Endothelial cell of umbilical vein (primary cell): ENCODE results near the gene SPDYE6. TPM values are rescaled to one million over a fixed set of nuclear protein-coding genes. Genes with fewer than 3 reads are reported as not detected.

Experiments
- BruUV-seq: library from RNA; stranded (reverse); fragments of 400-500 nt; replicated peaks from 2 replicates; lab custom pipeline; 2021; lab: Mats Ljungman, UMichigan
- CTCF ChIA-PET: fragments of 300-600, 350-600 bp; sonication (Branson Sonifier 250); formaldehyde crosslinking; loops from one replicate; lab custom pipeline; 2021; ENCODE audit warnings: antibody characterized with exemption, inconsistent platforms; lab: Charles Lee
- POLR2A ChIA-PET: fragments of 300-600, 350-600 bp; sonication (Branson Sonifier 250); formaldehyde crosslinking; loops from one replicate; lab custom pipeline; 2021; ENCODE audit warnings: antibody characterized with exemption, inconsistent platforms; lab: Charles Lee
- DNase-seq: peaks from one replicate; pipeline ENCODE4 v3.0.0-alpha.2; 2011; ENCODE audit warnings: low read depth, low spot score
- FAIRE-seq: peaks from 2 replicates; lab custom pipeline; 2011; peaks lifted over from hg19 to GRCh38; lab: Jason Lieb, UNC
- H2AFZ ChIP-seq: 2 replicates; pipeline ENCODE4 v1.6.0; 2012; ENCODE audit warnings: low read depth, low read length, control low read depth, inconsistent platforms
- H3K27ac ChIP-seq: 2 replicates; pipeline ENCODE4 v1.5.1; 2011; ENCODE audit warnings: low read depth, mild to moderate bottlenecking, control low read depth, low read length, moderate library complexity; ENCODE audit not compliant: insufficient read depth
- H3K27me3 ChIP-seq, 2 experiments: 2 replicates each; pipeline versions ENCODE4 v1.6.0 to v1.6.1; 2011; ENCODE audit warnings: low read length in 2 of 2, mixed read lengths in 1 of 2; ENCODE audit not compliant: control insufficient read depth in 2 of 2, insufficient read depth in 2 of 2
- H3K36me3 ChIP-seq, 2 experiments: 2 replicates in 1 of 2; 3 replicates in 1 of 2; pipeline ENCODE4 v1.5.1; 2011; ENCODE audit warnings: low read length in 2 of 2, mild to moderate bottlenecking in 1 of 2, moderate library complexity in 1 of 2; ENCODE audit not compliant: control insufficient read depth in 2 of 2, insufficient read depth in 2 of 2; ENCODE audit errors: extremely low read depth in 1 of 2
- H3K4me1 ChIP-seq: 3 replicates; pipeline ENCODE4 v1.5.1; 2011; ENCODE audit warnings: mild to moderate bottlenecking, low read length; ENCODE audit not compliant: control insufficient read depth, insufficient read depth; ENCODE audit errors: extremely low read depth
- H3K4me2 ChIP-seq: 2 replicates; pipeline ENCODE4 v1.6.1; 2011; ENCODE audit warnings: low read length, control low read depth, mixed read lengths; ENCODE audit not compliant: insufficient read depth
- H3K4me3 ChIP-seq, 3 experiments: fragments of 200-600 bp in 1 of 3; sonication (generic), shearing (Covaris generic) in 1 of 3; replicated peaks in 1 of 3; 2 replicates each; pipeline ENCODE4 v1.5.1; 2011 to 2016; ENCODE audit warnings: control low read depth in 3 of 3, low read length in 3 of 3, mild to moderate bottlenecking in 2 of 3, inconsistent platforms in 1 of 3, low read depth in 1 of 3, moderate library complexity in 1 of 3; ENCODE audit not compliant: insufficient read depth in 1 of 3
- H3K79me2 ChIP-seq: 2 replicates; pipeline ENCODE4 v1.6.0; 2012; ENCODE audit warnings: low read length, inconsistent platforms; ENCODE audit not compliant: control insufficient read depth, insufficient read depth
- H3K9ac ChIP-seq: replicated peaks from 2 replicates; pipeline ENCODE3; 2011; ENCODE audit warnings: low read length, control low read depth; ENCODE audit not compliant: insufficient read depth; ENCODE audit errors: extremely low read depth
- H3K9me1 ChIP-seq: replicated peaks from 3 replicates; pipeline ENCODE4 v1.6.0; 2011; ENCODE audit warnings: mild to moderate bottlenecking, low read length; ENCODE audit not compliant: control insufficient read depth, insufficient read depth; ENCODE audit errors: extremely low read depth
- H3K9me3 ChIP-seq: replicated peaks from 2 replicates; pipeline ENCODE4 v1.5.1; 2012; ENCODE audit warnings: low read length, inconsistent platforms; ENCODE audit not compliant: control insufficient read depth, insufficient read depth
- H4K20me1 ChIP-seq: replicated peaks from 2 replicates; pipeline ENCODE3; 2011; ENCODE audit warnings: mild to moderate bottlenecking, low read length; ENCODE audit not compliant: control insufficient read depth, insufficient read depth; ENCODE audit errors: extremely low read depth
- CTCF ChIP-seq, 2 donors: IDR thresholded peaks; 1 replicate in 1 of 2; 2 replicates in 1 of 2; pipeline ENCODE4 v1.5.1; 2011; ENCODE audit warnings: low read length in 2 of 2, mild to moderate bottlenecking in 2 of 2, moderate library complexity in 2 of 2, control low read depth in 1 of 2, inconsistent platforms in 1 of 2, low read depth in 1 of 2; ENCODE audit not compliant: insufficient read depth in 1 of 2; ENCODE audit errors: extremely low read depth in 1 of 2
- EZH2 ChIP-seq: IDR thresholded peaks from 2 replicates; pipeline ENCODE4 v1.6.1; 2012; ENCODE audit warnings: borderline replicate concordance, low read depth, mild to moderate bottlenecking, moderate library complexity, low read length, inconsistent platforms; ENCODE audit not compliant: severe bottlenecking
- FOS ChIP-seq: IDR thresholded peaks from 2 replicates; pipeline ENCODE4 v1.6.1; 2011; ENCODE audit warnings: mild to moderate bottlenecking, low read length, moderate library complexity, borderline replicate concordance; ENCODE audit not compliant: insufficient read depth
- GATA2 ChIP-seq: IDR thresholded peaks from 2 replicates; pipeline ENCODE4 v1.7.0; 2011; ENCODE audit warnings: low read depth, mild to moderate bottlenecking, moderate library complexity, mixed read lengths, low read length; ENCODE audit not compliant: insufficient read length, insufficient read depth
- JUN ChIP-seq: IDR thresholded peaks from 2 replicates; pipeline ENCODE4 v1.6.1; 2011; ENCODE audit warnings: borderline replicate concordance, low read depth; ENCODE audit not compliant: insufficient read length, insufficient read depth
- MYC ChIP-seq: IDR thresholded peaks from one replicate; pipeline ENCODE4 v1.6.1; 2011; ENCODE audit warnings: mild to moderate bottlenecking, low read depth, low read length
- POLR2A ChIP-seq: IDR thresholded peaks from 2 replicates; pipeline ENCODE4 v1.6.1; 2012; ENCODE audit warnings: low read depth, mild to moderate bottlenecking, control low read depth, low read length
- POLR2AphosphoS5 ChIP-seq: IDR thresholded peaks from 2 replicates; pipeline ENCODE4 v1.6.1; 2012; ENCODE audit warnings: low read depth, mild to moderate bottlenecking, control low read depth, low read length, moderate library complexity; ENCODE audit not compliant: insufficient read depth
- dilution Hi-C: fragments of 300-500 bp; cut with MboI; formaldehyde crosslinking; loops from one replicate; pipeline ENCODE4 v1.15.0; 2019; ENCODE audit warnings: low sequenced_read_pairs; ENCODE audit not compliant: extremely low pct_ligation_motif_present
- intact Hi-C: fragments of 100-400 bp; cut with micrococcal nuclease; formaldehyde crosslinking; loops from one replicate; pipeline ENCODE4 v1.10.0; 2022
- polyA plus RNA-seq, 4 experiments: library from polyadenylated mRNA; depleted of rRNA in 3 of 4; stranded (reverse) in 3 of 4; unstranded in 1 of 4; fragments of >200 nt; gene quantifications; 2 replicates each; pipeline versions ENCODE4 v1.2.1 to v1.2.3, GENCODE V29; 2011 to 2012; ENCODE audit warnings: missing spikeins in 1 of 4
- total RNA-seq: library from RNA; stranded (reverse); gene quantifications from 2 replicates; pipeline ENCODE4 v1.2.3, GENCODE V29; 2021
- TF ChIP-seq, protein P1 (sequence below): IDR thresholded peaks from 2 replicates; pipeline ENCODE4 v1.6.1; 2011; ENCODE audit not compliant: insufficient read depth, insufficient read length

Gene SPDYE6
- total and polyA plus RNA-seq, 2 donors (not counting 3 experiments of a cell fraction or from before 2014, with no cell fraction given): not detected

- Histone ChIP-seq H3K9me1 (no peaks in the 10 kb centered on the region), H3K4me2 (no peak overlapping the region), H2AFZ (no peak overlapping the region), H4K20me1 (no peaks in the 10 kb centered on the region), H3K9ac (no peak overlapping the region), H3K79me2 (peaks cover 13% of the 10 kb centered on the region), H3K27ac (no peak overlapping the region), H3K9me3 (no peaks in the 10 kb centered on the region), H3K4me1 (peaks cover 12% of the 10 kb centered on the region), H3K4me3 (no peak overlapping the region), H3K27me3 (no peaks in the 10 kb centered on the region), H3K36me3 (peaks cover 11 to 19% of the 10 kb centered on the region in 2 experiments)
- no TSS peak for BruUV-seq
- dilution Hi-C loops: no loop called here
- TF ChIP-seq POLR2A (no peak), JUN (no peak), CTCF (IDR thresholded peaks at IDR 0.05; ENCODE audit: extremely low read depth in 1 of 2, insufficient read depth in 1 of 2, low read depth in 1 of 2, low read length in 2 of 2) (no peak), FOS (no peak), MYC (no peak)
- TF ChIP-seq, protein P1, sequence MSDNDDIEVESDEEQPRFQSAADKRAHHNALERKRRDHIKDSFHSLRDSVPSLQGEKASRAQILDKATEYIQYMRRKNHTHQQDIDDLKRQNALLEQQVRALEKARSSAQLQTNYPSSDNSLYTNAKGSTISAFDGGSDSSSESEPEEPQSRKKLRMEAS: no peak
- ChIA-PET CTCF (no interaction called here), POLR2A (no interaction called here)
- intact Hi-C loops: no loop called here
- DNase-seq: no peak
- FAIRE-seq: no peak
These were observed 44.1 kb upstream of the SPDYE6 start for GRCh38 chr7:102400360-102400759.

- Histone ChIP-seq H3K9ac (no peak overlapping the region), H3K9me1 (no peaks in the 10 kb centered on the region), H4K20me1 (no peaks in the 10 kb centered on the region), H2AFZ (no peak overlapping the region), H3K4me1 (peaks cover 13% of the 10 kb centered on the region), H3K27me3 (no peaks in the 10 kb centered on the region), H3K27ac (no peak overlapping the region), H3K9me3 (no peaks in the 10 kb centered on the region), H3K4me3 (no peak overlapping the region), H3K79me2 (peaks cover 13% of the 10 kb centered on the region), H3K4me2 (no peak overlapping the region), H3K36me3 (peaks cover 8 to 14% of the 10 kb centered on the region in 2 experiments)
- no peak for DNase-seq
- FAIRE-seq: no peak
- BruUV-seq: no TSS peak
- dilution Hi-C loops: no loop called here
- ChIA-PET CTCF (no interaction called here), POLR2A (no interaction called here)
- TF ChIP-seq POLR2AphosphoS5 (no peak), FOS (no peak), GATA2 (no peak), EZH2 (no peak), JUN (no peak), MYC (no peak), POLR2A (no peak), CTCF (IDR thresholded peaks at IDR 0.05; ENCODE audit: extremely low read depth in 1 of 2, insufficient read depth in 1 of 2, low read depth in 1 of 2, low read length in 2 of 2) (no peak)
- TF ChIP-seq, protein P1: no peak
- intact Hi-C loops: loop anchor here (10.0 kb wide), 1 partner anchor 714 kb away; no protein-coding TSS in a partner anchor
These were observed 42.3 kb upstream of the SPDYE6 start for GRCh38 chr7:102398543-102398942.
